DMS114 treated with DMSO at 0.1 percent for 48 hours (cell line): ENCODE measurements around the gene KCNMA1.
"Not testable (repeated sequence)": the region's sequence is repeated elsewhere in the genome, so short reads cannot be mapped to it uniquely, and the experiment has no call there.

Source experiments
- DNase-seq: peaks from one replicate; lab custom pipeline; 2025; ENCODE audit not compliant: unreplicated experiment; lab: John Stamatoyannopoulos, UW

Gene KCNMA1

DNA sequence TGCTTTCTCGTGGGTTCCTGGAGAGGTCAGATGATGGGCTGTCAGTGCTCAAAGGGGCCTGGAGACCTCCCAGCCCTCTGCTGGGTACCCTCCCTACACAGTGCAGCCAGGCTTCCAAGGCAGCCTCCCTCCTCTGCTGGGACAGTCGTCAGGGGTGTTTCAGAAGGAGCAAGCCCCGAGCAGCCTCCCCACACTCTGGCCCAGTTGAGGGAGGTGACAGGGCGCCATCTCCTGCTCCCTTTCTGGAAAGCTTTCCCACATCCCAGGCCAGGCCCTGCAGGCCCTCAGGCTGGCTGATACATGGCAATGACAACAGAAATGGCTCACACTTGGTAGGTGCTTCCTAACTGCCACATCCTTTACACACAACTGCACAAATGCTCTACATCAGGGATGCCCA lies 32.1 kb downstream of the KCNMA1 start:
- no peak for DNase-seq

GRCh38 chr10:77604941-77605351 lies 32.7 kb downstream of the KCNMA1 start:
- DNase-seq = no peak

GRCh38 chr10:77604063-77604462 lies 33.5 kb downstream of the KCNMA1 start:
- DNase-seq = no peak

DNA sequence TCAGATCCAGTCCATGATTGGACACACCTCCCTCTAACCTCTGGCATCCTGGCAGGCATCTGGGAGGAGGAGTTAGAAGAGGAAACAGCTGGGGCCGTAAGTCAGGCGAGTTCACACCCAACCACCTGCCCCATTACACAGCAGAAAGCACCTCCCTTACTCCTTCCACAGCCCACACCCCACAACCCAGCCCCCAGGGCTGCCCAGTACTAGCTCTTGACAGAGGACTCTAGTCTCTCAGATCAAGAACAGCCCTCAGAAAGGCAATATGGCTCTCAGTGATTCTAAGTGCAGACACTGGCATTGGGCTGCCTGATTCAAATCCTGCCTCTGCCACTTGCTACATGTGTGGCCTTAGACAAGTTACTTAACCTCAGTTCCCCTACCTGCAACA lies 34.1 kb downstream of the KCNMA1 start:
- DNase-seq = no peak

DNA sequence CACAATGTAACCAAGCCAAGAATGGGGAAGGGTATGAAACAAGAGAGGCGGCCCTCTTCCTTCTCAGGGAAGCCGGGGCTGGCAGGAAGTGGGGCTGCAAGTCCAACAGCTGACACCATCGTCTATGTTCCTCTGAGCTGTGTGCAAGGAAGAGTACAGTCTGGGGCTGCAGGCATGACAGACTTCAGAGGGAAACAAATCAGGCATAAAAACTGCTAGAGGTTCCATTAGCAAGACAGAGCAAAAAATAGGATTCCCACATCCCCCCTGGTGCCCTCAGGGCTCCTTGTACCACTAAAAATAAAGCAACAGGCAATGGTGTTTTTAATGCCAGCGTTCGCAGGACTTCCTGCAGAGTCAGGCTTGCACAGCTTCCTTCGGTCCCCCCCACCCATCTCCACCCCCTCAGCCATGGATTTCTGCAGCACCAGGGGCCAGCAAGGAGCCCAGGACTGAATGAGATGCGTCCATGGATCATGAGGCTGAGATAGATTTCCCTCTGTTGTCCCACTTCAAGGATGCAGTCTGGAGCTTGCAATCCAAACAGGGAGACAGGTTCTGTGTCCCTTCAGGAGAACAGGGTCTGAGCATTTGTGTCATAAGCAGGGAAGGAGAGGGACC lies 34.6 kb downstream of the KCNMA1 start:
- no peak for DNase-seq

GRCh38 chr10:77602231-77602912 lies 35.2 kb downstream of the KCNMA1 start:
- no peak for DNase-seq

DNA sequence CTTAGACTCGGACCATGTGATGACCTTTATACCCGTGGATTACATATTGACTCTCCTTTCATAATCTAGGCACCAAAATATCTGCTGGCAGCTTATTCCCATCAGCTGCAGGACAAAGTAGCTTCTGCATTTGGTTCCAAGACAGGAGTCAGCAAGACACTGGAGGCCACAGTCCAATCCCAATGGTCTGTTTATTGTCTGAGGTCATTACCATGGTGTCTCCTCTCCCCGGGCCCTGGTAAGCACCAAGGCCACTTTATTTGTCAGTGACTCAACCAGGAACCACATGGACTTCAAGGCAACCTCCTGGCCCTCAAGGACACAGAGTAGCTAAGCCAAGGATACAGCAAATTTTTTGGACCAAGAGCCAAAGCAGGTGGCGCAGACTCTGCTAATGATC lies 36.1 kb downstream of the KCNMA1 start:
- DNase-seq = no peak

DNA sequence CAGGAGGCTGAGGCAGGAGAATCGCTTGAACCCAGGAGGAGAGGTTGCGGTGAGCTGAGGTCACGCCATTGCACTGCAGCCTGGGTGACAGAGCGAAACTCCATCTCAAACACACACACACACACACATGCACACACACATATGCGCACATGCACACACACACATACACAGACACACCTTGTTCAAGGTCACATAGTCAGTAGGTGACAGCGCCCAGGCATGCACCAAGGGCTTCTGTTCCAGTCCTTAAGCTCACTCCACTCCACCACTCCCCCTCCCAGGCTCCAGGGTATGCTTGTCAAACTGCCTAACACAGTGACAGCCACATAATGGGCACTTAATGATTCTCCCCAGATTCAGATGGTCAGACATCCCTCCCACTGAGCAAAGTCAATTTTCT lies 37.0 kb downstream of the KCNMA1 start:
- DNase-seq = no peak

DNA sequence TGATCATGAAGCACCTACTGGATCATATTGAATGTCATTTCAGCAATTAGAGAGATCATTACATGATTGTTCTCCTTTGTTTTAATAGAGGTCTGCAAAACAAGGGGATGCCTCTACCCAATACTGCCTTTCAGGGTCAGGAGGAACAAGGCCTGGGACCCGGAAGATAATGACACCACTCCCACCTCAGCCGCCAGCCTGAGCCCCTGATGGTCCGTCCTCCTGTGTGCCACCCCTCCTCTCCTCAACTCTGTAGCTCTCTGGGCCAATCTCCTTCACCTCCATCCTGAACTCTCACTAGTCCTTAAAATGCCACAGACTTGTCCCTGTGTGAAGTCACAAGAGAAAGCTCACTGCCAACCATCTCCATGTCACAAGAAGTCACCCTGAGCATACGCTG lies 38.0 kb downstream of the KCNMA1 start:
- DNase-seq = no peak

GRCh38 chr10:77598606-77599005 lies 39.0 kb downstream of the KCNMA1 start:
- no peak for DNase-seq

DNA sequence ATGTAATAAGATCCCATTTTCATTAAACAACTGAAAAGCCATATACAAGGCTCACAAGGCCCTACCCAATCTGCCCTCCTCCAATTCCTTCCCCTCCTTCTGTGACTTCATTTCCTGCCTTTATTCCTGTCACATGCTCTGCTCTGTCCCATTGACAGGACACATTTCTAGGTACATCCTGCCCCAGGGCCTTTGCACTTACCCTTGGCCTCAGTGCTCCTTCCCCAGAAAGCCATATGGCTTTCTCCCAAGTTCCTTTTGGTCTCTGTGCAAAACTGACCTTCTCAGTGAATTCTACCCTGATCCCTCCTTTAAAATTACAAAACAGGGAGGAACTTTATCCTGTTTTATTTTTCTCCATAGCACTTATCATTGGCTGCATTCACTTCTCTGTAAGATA lies 40.0 kb downstream of the KCNMA1 start:
- DNase-seq = no peak

GRCh38 chr10:77594471-77594783 lies 43.2 kb downstream of the KCNMA1 start:
- DNase-seq = no peak

GRCh38 chr10:77593771-77594470 lies 43.7 kb downstream of the KCNMA1 start:
- no peak for DNase-seq

- no peak for DNase-seq
Observed at GRCh38 chr10:77592946-77593636, 44.5 kb downstream of the KCNMA1 start.

GRCh38 chr10:77592510-77592909 lies 45.1 kb downstream of the KCNMA1 start:
- DNase-seq = no peak

DNA sequence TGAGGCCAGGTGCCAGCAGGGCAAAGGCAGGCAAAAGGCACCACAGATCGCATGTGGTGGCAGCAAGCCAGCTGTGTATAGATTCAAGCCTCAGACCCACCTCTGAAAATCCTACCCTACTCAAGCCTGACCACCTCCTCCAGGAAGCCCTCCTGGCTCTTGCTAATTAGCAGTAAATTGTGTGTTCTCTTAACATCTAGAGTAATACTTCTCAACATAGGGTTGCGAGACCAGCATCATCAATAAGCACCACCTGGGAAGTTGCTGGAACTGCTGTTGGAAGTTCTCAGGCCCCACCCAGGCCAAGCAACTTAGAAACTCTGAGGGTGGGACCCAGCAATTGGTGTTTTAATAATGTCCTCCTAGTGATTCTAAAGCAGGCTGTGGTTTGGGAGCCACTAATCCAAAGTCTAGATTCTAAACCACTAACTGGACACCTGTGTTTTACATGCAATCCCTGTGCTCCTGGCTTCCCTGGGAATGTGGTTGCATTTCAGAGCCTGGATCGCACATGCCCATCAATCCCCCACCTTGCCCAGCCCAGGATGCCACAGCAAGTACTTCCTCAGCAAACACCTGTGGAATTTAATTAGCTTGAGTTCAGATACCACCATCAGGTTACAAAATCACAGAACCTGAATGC lies 46.2 kb downstream of the KCNMA1 start:
- DNase-seq = no peak

DNA sequence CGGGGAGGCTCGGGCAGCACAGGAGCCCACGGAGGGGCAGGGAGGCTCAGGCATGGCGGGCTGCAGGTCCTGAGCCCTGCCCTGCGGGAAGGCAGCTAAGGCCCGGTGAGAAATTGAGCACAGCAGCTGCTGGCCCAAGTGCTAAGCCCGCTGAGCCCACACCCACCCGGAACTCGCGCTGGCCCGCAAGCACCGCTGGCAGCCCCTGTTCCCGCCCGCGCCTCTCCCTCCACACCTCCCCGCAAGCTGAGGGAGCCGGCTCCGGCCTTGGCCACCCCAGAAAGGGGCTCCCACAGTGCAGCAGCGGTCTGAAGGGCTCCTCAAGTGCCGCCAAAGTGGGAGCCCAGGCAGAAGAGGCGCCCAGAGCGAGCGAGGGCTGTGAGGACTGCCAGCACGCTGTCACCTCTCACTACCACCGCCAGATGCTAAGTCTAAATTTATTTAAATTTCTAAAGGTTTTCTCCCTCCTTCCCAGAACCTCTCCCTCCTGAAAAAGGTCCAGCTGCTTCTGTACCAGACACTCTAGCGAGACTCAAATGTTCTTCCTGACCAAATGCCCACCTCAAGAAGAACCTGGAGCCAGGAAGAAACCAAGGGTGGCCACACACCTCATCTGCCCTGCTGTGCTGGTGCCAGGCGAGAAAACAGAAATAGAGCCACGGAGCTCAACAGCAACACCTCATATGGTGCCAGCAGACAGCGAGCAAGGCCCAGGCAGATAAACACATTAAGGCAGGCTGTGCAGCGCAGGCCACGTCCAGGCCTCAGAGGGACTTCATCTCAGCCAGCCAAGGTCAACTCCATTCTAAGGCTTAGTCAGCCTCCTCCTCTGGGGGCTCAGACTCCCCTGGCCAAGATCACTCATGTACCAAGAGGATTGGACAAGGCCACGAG lies 47.0 kb downstream of the KCNMA1 start:
- no peak for DNase-seq

DNA sequence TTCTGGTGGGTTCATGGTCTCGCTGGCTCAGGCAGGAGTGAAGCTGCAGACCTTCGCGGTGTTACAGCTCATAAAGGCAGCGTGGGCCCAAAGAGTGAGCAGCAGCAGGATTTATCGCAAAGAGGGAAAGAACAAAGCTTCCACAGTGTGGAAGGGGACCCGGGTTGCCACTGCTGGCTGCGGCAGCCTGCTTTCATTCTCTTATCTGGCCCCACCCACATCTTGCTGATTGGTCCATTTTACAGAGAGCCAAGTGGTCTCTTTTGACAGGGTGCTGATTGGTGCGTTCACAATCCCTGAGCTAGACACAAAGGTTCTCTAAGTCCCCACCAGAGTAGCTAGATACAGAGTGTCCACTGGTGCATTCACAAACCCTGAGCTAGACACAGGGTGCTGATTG lies 47.9 kb downstream of the KCNMA1 start:
- DNase-seq = not testable (repeated sequence)

DNA sequence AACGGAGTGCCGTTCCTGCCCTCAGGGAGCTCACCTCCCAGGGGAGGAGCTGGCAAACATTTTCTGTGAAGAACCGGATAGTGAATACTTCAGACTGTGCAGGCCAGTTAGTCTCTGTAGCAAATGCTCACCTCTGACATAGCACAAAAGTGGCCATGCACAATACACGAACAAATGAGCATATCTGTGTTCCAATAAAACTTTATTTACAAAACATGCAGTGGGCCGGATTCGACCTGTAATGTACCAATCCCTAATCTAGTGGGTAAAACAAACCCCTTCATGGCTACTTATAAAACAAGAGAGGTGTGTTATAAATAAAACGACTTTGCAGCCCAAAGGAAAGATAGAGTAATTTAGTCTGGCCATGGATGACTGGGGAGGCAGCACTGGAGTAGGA lies 48.7 kb downstream of the KCNMA1 start:
- DNase-seq = no peak

GRCh38 chr10:77587416-77587790 lies 50.2 kb downstream of the KCNMA1 start:
- no peak for DNase-seq
